Measurements from ENCODE around the gene GABBR2.

DNA sequence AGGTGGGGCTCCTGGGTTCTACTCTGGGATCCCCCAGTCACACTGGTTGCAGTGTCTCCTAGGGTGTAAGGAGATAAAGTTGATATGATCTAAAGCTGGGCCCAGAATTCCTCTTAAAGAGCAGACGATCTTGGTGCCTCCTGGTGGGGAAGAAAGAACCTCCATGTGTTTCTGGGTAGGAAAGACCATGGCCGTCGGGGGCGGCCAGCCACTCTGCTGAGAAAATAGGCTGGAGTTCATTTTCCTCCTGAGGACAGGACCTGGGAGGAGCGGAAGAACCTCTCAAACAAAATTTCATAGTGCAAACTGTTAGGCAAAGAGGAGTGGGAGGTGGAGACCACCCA, 289.5 kb downstream of the GABBR2 start:
- TF ChIP-seq POLR2AphosphoS5 (IDR thresholded peaks at IDR 0.05; ENCODE audit: low read depth, low read length) (no peak), POLR2A (IDR thresholded peaks at IDR 0.05; ENCODE audit: low read depth, low read length) (no peak)

Measured in GM12892 (cell line).